ENCODE measurements around the gene GALNT14.

GALNT14 gene

GRCh38 chr2:31054842-31055388, 83.3 kb downstream of the GALNT14 start:
- DNase-seq (ENCODE audit: low read depth in 2 of 2), result no peak

GRCh38 chr2:31053929-31054782, 84.1 kb downstream of the GALNT14 start:
- DNase-seq (ENCODE audit: low read depth in 2 of 2), result no peak

- no peak for DNase-seq (ENCODE audit: low read depth in 2 of 2)
These were observed 86.0 kb downstream of the GALNT14 start for GRCh38 chr2:31052284-31052683.

GRCh38 chr2:31051258-31052140, 86.7 kb downstream of the GALNT14 start:
- DNase-seq (ENCODE audit: low read depth in 2 of 2), result no peak

- DNase-seq (ENCODE audit: low read depth in 2 of 2), result no peak
These were observed 88.2 kb downstream of the GALNT14 start for GRCh38 chr2:31049916-31050588.

GRCh38 chr2:31049264-31049663, 89.0 kb downstream of the GALNT14 start:
- no peak for DNase-seq (ENCODE audit: low read depth in 2 of 2)

GRCh38 chr2:31047599-31047998, 90.6 kb downstream of the GALNT14 start:
- DNase-seq (ENCODE audit: low read depth in 2 of 2), result no peak

- no peak for DNase-seq (ENCODE audit: low read depth in 2 of 2)
These were observed 99.9 kb downstream of the GALNT14 start for GRCh38 chr2:31038385-31038784.

- DNase-seq (ENCODE audit: low read depth in 2 of 2), result no peak
These were observed 101.2 kb downstream of the GALNT14 start for GRCh38 chr2:31037058-31037457.

GRCh38 chr2:31033032-31033431, 105.2 kb downstream of the GALNT14 start:
- DNase-seq (ENCODE audit: low read depth in 2 of 2), result no peak

GRCh38 chr2:31032475-31032874, 105.8 kb downstream of the GALNT14 start:
- DNase-seq (ENCODE audit: low read depth in 2 of 2), result no peak

- DNase-seq (ENCODE audit: low read depth in 2 of 2), result no peak
These were observed 107.0 kb downstream of the GALNT14 start for GRCh38 chr2:31031132-31031706.

GRCh38 chr2:31028417-31028816, 109.8 kb downstream of the GALNT14 start:
- no peak for DNase-seq (ENCODE audit: low read depth in 2 of 2)

GRCh38 chr2:31027549-31027948, 110.7 kb downstream of the GALNT14 start:
- DNase-seq (ENCODE audit: low read depth in 2 of 2), result no peak

- DNase-seq (ENCODE audit: low read depth in 2 of 2), result no peak
These were observed 114.7 kb downstream of the GALNT14 start for GRCh38 chr2:31023541-31023940.

GRCh38 chr2:31020713-31021112, 117.5 kb downstream of the GALNT14 start:
- DNase-seq (ENCODE audit: low read depth in 2 of 2), result no peak

GRCh38 chr2:31018280-31018679, 120.0 kb downstream of the GALNT14 start:
- no peak for DNase-seq (ENCODE audit: low read depth in 2 of 2)

GRCh38 chr2:31016648-31017047, 121.6 kb downstream of the GALNT14 start:
- no peak for DNase-seq (ENCODE audit: low read depth in 2 of 2)

- no peak for DNase-seq (ENCODE audit: low read depth in 2 of 2)
These were observed 123.7 kb downstream of the GALNT14 start for GRCh38 chr2:31014516-31014915.

GRCh38 chr2:31013301-31013700, 124.9 kb downstream of the GALNT14 start:
- DNase-seq (ENCODE audit: low read depth in 2 of 2), result no peak

GRCh38 chr2:31012406-31012805, 125.8 kb downstream of the GALNT14 start:
- DNase-seq (ENCODE audit: low read depth in 2 of 2), result no peak

GRCh38 chr2:31011587-31011986, 126.7 kb downstream of the GALNT14 start:
- DNase-seq (ENCODE audit: low read depth in 2 of 2), result no peak

Measured in stimulated activated CD8-positive, alpha-beta memory T cell treated with anti-CD3 and anti-CD28 coated beads, Interleukin-7, amount 100 ng/mL, for 4 hours (primary cell).